GM21786 (cell line): ENCODE results near the gene AEBP1.

Experiments
- ATAC-seq: cut with Tn5 transposase; IDR thresholded peaks from one replicate; pipeline ENCODE4 v1.9.1; 2021; ENCODE audit not compliant: unreplicated experiment

Gene AEBP1

DNA sequence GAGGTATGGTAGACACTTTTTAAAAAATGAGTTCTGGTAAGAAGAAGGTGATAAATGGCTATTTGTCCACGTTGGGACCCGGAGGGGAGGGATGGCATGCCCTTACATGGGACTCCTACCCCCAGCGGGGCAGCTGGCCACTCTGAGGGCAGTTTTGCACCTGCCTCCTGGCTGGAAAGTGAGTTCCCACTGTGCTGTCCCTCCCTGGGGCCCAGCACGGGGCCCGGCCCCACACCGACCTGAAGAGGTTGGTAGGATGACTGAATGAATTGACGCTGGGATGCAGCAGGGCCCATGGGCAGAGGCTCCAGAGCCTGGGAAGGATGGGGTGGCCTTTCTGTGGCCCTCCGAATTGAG is 601 bp upstream of the AEBP1 start:
- ATAC-seq = no peak

DNA sequence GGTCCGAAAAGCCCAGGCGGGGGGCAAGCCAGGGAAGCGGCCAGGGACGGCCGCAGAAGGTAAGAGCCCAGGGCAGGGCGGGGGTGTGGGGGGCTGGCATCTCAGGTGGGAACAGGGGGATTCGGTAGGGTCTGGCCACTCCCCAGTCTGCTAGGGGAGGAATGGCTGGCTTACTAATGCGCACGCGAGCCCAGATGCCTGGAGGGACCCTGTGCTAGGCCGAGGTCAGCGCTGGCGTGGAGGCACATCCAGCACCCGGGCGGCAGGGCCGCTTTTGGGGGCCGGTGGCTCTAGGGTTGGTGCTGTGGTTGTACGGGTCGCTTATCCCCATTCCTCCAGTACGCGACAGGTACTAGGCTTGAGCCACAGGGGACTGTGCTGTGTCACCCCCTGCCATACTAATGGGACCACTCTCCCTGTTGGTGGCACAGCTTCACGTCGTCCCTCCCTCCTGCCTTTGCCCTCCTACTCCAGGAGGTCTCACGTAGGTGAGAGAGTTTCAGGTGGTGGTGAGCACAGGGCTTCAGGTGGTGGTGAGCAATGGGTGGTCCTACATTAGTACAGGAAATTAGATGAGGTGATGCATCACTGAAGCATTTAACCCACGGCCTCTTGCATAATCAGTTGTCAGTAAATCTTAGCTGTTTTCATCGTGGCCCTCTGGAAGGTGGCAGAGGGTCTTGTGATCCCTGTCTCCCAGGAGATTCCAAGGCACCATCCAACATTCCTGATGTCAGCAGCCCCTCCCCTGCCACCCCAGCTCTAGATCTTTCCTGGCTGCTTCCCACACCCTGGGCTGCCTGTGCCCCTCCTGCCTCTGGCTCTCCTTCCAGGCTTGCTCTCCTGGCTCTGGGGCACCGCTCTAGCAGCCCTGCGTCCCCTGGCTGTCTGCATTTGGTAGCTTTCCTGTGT is 971 bp downstream of the AEBP1 start:
- no peak for ATAC-seq

DNA sequence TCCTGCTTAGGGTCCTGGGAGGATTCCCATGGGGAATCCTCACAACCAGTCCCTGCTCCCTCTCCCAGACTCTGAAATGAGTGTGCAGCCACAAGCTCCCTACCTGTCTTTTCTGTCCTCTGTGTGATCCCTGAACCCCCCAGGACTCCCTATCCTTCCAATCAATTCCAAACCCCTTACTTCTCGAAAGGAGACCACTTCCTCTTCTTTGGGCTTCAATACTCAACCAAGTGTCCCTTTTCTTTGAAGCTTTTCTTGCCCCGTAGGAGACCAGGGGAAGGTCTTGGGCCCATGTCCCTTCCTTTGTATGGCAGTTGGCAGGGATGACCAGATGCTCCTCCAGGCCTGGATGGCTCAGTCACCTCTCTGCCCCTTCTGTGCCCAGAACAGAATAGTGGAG is 1.7 kb downstream of the AEBP1 start:
- ATAC-seq = no peak

DNA sequence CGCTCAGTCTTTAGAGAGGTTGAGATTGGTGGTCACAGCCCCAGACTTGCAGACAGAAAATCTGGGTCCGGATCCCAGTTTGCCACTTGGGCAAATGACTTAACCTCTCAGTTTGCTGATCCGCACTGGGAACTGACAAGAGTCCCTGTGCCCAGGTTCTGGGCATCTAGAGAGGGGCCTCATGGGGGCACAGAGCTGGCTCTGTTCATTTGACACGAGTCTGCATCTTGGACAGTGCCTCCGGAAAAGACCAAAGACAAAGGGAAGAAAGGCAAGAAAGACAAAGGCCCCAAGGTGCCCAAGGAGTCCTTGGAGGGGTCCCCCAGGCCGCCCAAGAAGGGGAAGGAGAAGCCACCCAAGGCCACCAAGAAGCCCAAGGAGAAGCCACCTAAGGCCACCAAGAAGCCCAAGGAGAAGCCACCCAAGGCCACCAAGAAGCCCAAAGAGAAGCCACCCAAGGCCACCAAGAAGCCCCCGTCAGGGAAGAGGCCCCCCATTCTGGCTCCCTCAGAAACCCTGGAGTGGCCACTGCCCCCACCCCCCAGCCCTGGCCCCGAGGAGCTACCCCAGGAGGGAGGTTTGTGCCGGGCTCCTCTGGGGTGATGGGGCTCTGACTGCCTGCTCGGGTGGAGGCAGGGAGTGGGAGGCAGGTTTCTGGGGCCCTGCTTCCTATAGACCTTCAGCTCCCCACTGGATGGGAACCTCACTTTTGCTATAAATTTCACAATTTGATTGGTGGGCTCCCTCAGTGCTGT is 2.3 kb downstream of the AEBP1 start:
- no peak for ATAC-seq

DNA sequence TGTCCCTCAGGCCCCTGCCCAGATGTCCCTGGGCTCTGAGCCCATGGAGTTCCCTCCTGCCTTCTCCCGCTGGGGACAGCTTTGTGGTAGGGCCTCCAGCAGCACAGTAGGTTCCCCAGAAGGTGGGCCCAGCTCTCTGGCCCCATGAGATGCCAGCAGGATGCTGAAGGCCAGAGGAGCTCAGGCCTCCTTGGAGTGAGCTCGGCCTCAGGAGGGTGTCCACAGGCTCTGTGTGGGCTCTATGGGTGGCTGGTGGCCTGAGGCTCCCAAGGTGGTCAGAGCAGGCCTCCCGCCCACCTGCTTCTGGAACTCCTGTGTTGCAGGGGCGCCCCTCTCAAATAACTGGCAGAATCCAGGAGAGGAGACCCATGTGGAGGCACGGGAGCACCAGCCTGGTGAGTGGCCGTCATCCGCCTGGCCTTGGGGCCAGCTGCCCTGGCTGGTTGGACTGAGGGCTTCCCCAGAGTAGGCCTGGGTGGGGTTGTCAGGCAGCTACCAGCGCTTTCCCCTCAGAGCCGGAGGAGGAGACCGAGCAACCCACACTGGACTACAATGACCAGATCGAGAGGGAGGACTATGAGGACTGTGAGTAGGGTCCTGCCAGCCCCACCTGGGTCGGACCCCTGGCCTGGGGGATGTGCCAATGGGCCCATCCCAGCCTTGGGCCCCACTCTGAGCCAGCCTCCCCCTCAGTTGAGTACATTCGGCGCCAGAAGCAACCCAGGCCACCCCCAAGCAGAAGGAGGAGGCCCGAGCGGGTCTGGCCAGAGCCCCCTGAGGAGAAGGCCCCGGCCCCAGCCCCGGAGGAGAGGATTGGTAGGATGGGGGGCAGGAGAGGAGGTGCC is 3.2 kb downstream of the AEBP1 start:
- no peak for ATAC-seq

- ATAC-seq = no peak
Measured at GRCh38 chr7:44107961-44108767, 4.0 kb downstream of the AEBP1 start.

DNA sequence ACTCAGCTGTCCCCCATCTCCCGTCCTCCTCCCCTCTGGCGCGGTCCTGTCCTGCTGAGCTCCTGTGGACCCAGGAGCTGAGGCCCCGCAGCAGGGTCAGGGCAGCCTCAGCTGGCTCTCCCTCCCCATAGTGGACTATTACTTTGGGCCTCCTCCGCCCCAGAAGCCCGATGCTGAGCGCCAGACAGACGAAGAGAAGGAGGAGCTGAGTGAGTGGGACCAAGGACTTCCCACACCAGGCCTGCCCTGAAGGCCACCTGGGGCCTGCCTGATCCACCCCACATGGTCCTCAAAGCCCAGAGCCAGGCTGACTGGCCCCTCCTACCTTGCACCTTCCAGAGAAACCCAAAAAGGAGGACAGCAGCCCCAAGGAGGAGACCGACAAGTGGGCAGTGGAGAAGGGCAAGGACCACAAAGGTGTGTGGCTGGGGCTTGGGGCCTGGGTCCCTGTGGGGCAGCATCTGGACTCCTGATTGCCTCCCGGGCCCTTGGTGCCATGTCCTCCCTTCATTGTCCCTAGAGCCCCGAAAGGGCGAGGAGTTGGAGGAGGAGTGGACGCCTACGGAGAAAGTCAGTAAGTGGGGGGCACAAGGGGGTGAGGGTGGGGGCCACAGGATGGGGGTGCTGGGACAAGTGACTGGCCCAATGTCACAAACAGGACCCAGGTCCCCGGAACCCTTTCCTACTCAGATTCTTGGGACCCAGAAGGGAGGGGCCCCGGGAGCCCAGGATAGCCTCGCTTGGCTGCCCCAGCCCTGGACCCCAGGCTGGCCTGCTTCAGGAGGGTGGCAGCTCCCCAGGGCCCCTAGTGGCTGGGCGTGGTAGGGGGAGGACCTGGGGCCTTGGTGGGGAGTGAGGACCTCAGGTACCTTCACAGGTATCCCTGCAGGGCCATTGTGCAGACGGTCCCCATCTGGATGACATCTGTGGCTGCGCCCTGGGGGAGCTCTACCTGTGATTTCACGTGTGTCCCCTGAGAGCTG is 4.9 kb downstream of the AEBP1 start:
- no peak for ATAC-seq

DNA sequence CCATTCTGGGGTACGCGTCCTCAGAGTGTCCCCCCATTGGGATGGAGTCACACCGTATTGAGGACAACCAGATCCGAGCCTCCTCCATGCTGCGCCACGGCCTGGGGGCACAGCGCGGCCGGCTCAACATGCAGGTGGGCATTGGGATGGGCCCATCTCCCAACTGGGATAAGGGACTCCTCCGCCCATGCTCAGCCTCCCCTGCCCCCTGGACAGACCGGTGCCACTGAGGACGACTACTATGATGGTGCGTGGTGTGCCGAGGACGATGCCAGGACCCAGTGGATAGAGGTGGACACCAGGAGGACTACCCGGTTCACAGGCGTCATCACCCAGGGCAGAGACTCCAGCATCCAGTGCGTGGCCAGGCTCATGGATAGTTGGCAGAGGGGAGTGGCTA is 5.8 kb downstream of the AEBP1 start:
- no peak for ATAC-seq

- no peak for ATAC-seq
Measured at GRCh38 chr7:44110719-44111635, 6.8 kb downstream of the AEBP1 start.

- ATAC-seq = no peak
Measured at GRCh38 chr7:44111761-44112160, 7.6 kb downstream of the AEBP1 start.

GRCh38 chr7:44112231-44112996 is 8.3 kb downstream of the AEBP1 start:
- ATAC-seq = no peak

- no peak for ATAC-seq
Measured at GRCh38 chr7:44112997-44113763, 9.0 kb downstream of the AEBP1 start.

GRCh38 chr7:44113764-44114354 is 9.7 kb downstream of the AEBP1 start:
- ATAC-seq = no peak

DNA sequence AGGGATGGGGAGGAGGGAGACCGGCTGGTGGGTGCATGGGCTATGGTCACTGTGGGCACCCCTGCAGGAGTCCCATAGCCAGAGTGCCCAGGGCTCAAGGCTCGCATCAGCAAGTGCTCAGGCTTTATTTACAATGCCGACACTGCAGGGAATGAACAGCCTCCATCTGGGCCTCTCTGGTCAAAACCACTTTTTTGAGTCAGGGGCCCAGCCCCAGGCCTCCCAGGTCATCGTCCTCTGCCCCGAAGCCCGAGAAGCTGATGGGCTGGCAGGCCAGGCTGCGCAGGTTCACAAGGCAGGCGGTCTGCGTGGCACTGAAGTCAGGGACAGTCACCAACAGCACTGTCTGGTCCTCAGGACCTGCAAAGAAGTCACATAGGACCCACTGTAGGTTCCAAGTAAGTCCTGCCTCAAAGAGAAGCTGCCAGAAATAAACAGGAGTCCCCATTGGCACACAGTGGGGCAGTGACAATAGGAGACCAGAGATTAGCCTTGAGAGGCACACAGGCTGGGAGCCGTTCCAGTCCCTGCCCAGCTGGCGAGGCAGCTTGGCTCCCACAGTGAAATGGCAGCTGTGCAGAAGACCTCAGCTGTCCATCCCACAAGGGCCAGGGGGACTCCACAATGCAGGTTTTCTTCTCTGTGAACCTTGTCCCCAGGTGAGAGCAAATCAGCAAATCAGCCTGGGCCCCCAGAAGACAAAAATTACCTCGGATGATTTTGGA is 10.6 kb downstream of the AEBP1 start:
- ATAC-seq = no peak

DNA sequence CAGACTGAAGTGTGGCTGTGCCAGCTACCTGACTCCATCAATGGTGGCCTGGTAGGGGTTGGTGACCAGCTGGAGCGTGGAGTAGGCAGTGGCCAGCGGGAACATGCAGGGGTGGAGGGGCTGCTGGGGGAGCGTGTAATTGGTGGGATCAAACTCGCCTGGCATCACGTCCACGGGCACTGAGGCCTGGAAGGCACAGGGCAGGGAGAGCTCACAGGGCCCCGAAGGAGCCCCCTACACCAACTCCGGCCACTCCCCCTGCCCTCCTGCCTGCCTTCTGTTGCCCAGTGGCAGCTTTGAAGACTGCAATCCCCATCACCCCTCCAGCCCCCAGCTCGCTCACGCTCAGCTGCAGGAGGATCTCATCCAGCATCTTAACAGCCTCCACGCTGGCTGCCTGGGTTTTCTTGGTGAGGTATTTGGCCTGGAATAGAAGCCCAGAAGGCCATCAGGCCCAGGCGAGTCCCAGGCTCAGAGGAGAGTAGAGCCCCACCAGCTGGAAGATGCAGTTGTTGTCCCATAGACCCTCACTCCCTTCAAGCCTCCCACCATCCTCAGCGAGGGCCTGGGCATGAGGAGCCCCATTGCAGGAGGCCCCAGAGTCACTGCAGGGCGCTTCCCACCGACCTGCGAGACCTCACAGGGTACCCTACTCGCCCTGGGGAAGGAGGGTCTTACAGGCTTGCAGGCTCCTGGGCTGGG is 12.1 kb downstream of the AEBP1 start:
- no peak for ATAC-seq
